Midbrain (tissue), 1 donor: Measurements from ENCODE around the gene FKBP5.
"Not testable (repeated sequence)": the region's sequence is repeated elsewhere in the genome, so short reads cannot be mapped to it uniquely, and the experiment has no call there.

Source experiments
- DNase-seq: peaks from one replicate; lab custom pipeline; 2025; lab: John Stamatoyannopoulos, UW

The FKBP5 gene

DNA sequence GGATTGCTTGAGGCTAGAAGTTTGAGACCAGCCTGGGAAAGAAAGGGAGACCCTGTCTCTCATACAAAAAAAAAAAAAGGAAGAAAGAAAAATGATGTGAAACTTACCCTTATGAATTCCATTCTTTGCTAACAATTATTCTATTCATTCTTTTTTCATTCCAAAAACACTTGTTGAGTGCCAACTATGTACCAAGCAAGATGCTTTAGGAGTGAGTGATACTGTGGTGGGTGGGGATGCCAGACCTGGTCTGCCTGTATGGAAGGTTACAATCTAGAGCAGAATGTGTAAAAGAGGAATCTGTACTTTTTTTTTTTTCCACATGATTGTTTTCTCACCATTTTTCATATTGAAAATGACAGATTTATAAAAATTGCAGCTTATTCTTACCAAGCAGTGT, 102.2 kb downstream of the FKBP5 start:
- no peak for DNase-seq

DNA sequence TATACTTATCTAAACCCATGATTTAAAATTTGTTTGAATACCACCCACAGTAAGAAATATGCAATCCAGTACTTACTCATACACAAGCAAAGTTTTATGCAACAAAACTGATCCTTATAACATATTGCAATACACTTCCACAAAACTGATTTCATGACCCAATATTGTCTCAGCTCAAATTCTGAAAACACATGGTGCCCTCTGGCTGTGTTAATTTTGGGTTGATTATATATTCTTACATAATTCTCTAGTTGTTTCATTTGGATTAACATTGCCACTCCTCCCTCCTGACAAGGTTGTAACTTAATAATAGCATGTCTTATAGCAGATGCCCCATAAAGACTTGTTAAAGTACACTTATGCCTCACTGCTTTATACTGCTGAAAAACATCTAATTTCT, 103.1 kb downstream of the FKBP5 start:
- DNase-seq = no peak

DNA sequence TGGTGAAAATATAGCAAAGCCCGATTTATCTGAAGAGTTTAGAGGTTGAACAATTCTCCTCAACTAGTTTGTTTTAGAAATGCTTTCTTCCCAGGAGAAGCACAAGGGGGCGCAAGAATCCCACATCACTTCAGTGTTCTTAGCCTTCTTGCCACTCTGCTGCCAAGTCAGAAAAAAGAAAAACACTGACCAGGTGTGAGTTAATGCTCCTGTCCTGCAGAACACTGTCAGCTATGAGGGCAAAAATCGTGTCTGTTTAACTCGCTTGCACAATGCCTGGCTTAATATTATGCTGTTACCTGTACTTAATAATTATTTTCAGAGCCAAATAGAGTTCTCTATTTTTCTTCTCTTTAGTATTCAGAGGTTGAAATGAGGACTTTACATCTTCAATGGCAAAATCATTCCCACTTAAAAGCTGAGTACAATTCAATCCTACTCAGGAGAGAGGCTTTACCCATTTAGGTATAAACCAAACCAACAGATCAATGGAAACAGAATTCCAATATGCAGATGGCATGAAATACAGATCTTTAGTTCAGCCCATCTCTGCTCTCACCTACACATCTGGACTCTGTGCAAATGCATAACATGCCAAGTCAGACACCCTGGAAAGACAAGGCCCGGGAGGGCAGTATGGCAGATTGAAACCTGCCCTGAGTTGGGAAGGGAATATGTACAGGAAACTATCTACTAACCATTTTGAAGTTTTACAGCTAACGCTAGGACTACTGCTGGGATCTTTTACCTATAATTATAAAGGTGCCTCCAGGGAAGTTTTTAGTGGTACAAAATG, 104.6 kb downstream of the FKBP5 start:
- DNase-seq = peak; percentile 85

DNA sequence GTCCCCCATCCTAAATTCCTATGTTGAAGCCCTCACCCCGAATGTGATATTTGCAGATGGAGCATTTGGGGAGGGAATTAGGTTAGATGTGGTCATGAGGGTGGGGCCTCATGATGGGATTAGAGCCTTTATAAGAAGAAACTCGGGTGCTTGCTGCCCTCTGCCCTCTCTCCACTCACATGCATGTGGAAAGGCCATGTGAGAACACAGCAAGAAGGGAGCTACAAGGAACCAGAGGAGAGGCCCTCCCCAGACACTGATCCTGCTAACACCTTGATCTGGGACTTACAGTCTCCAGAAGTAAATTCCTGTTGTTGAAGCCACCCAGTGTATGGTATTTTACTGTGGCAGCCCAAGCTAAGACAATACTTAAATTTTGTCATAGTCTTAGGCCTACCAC, 106.4 kb downstream of the FKBP5 start:
- DNase-seq = no peak

DNA sequence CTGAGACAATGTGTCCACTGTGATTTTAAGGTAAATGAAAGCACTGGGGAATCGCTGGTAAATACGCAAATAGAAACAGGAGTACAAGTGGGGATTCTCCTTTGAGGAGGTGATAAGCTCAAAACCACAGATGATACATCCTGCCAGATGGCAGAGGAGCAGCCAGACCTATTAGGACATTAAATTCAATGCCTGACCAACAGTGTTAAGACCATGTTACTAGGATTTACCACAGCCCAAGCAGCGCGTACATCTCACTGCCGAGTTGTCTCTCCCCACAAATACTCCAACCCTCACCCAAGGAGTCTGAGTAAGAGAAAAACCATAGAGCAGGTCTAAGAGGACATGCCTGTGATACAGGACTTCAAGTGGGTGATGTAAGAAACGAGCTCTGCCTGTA, 107.1 kb downstream of the FKBP5 start:
- DNase-seq = no peak

DNA sequence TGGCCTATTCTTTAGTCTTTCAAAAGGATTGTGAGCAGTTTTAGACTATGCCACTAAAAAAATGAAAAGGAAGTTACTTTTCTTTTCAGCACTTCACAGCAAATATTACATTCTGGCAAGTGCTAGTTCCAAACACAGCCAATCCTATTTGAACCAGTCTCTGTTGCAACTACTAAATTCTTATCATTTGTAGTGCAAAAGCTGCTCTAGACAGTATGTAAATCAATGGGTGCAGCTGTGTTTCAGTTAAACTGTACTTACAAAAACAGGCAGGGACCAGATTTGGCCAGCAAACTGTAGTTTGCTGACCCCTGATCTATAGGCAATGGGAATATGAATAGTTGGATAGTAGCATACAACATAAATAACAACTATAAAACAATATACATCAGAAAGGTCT, 107.9 kb downstream of the FKBP5 start:
- DNase-seq = no peak

DNA sequence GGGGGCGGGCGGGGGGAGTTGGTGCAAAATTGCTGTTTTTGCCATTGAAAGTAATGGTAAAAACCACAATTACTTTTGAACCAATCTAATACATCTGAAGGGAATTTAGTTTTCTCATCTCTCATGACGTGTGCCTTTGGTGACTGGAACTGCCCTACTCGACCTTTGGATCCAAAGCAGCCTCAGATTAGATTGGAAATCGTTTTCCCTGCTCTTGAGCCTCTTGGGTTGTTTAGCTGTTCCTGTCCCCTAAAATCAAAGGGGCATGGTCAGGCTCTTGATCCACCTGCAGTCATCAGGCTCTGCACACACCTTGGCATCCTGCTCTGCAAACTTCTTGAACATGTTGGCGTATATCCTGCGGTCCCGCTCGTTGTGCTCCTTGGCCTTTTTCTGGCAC, 112.0 kb downstream of the FKBP5 start:
- no peak for DNase-seq

DNA sequence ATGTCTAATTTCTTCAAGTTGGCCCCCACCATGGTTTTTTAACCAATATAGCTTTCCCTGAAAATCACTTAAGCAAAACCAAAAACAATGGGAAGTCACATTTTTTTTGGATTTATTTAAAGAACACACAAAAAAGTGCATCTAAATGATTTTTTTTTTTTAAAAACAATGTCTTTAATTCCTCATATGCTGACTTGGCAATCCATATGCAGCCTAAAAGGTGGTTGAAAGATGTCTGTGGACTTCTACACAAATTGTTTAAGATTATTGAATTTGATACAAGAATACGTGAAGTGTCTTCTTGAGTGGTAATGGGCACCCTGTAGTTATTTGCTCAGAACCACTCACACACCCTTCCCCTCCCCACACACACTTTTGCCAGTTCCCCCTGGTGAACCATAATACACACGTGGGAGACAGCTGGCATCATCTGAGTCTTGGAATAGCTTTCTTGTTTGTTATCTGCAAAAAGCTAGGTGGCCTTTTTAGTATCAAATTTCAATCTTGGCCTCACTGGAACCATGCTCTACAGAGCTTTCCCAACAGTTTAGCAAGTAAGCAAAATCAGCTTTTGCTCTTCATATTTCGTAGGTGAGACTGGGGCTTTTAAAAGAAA, 115.1 kb downstream of the FKBP5 start:
- no peak for DNase-seq

DNA sequence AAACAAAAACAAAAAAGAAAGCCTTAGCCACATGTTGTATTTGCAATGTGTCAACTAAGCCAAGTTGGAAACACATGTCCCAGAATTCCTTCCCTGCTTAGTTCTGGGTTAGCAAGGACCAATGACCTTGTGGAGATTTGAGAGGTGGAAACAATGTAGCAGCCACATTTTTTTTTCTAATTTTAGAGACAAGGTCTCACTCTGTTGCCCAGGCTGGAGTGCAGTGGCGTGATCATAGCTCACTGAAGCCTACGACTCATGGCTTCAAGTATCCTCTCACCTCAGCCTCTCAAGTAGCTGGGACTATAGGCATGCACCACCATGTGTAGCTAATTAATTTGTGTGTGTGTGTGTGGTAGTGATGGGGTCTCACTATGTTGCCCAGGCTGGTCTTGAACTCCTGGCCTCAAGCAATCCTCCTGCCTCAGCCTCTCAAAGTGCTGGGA, 117.8 kb downstream of the FKBP5 start:
- DNase-seq = not testable (repeated sequence)

DNA sequence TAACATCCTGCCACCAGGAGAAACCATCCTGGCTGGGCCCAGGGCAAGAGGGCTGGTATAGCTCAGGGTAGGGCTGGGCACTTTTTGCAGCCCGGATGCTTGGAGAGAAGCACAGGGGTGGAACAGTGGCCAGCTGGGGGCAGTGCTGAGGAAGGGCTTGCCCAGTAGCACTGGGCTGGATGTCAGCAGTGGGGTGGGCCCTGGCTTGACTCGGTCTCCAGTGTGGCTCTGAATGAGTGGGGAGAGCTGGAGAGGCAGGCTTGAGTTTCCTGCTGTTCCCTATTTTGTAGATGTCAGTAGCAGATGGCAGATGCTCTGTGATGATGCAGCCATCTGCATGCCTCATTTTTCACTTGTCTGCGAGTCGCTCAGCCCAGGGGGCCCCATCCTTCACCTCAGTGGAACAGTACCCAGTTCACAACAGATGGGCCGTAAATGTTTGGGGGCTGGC, 119.7 kb downstream of the FKBP5 start:
- no peak for DNase-seq

DNA sequence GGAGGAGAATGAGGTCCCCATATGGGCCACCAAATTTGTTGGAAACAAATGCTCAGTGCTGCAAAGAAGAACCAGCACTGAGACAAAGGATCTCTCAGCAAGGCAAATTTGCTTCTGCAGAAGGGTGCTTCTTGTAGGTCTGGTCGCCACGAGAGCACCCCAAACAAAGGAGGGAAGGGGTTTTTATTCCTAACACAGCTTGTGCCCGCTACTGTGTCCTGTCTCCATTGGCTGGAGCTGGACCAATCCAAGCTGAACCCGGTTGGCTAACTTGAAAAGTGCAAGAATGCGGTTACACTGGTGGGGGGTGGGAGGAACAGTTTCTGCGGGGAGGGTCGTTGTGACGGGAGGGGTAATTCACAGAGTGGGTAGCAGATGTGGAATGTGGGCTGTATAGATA, 121.9 kb downstream of the FKBP5 start:
- DNase-seq = no peak

DNA sequence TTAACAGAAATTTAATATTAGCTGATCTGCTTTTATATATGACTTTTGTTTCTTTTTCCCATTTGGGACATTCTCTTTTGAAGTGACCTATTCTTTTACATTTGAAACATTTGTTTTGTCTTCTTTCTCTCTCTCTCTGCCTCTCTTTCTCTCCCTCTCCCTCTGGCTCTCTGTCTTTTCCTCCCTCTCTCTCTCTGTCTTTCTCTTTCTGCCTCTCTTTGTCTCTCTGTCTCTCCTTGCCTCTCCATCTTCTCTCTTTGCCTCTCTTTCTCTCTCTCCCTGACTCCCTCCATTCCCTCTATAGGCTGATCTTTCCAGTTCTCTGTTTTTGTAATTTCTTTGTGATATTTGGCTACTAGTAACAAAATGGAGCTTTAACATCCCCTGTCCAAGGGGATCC, 124.0 kb downstream of the FKBP5 start:
- DNase-seq = no peak

DNA sequence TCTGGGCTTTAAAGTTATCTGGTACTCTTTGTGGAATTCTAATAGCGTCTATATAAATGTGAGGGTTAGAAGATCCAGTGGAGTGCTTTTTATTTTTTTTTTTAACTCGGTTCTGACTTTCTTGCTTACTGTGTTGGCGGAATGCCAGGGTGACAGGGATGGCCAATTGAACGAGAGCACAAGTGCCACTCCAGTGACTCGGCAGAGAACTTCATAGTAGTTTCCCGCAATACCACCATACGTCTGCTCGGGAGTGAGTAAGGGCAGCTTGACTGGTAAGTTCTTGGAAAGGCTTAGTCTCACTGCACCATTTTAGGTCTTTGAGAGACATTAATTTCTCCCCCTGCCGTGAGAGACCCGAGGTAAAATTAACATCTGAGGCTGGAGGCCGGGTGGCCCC, 126.7 kb downstream of the FKBP5 start:
- no peak for DNase-seq

DNA sequence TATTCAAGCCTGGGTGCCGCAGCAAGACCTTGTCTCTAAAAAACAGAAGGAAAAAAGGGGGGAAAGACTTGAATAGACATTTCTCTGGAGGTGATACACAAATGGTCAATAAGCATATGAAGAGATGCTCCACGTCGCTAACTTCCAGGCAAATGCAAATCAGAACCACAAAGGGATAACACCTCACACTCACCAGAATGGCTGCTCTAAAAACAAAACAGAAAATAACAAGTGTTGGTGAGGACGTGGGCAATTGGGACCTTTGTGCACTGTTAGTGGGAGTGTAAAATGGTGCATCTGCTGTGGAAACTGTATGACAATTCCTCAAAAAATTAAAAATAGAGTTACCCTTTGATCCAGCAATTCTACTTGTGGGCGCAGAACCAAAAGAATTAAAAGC, 127.6 kb downstream of the FKBP5 start:
- DNase-seq = no peak

DNA sequence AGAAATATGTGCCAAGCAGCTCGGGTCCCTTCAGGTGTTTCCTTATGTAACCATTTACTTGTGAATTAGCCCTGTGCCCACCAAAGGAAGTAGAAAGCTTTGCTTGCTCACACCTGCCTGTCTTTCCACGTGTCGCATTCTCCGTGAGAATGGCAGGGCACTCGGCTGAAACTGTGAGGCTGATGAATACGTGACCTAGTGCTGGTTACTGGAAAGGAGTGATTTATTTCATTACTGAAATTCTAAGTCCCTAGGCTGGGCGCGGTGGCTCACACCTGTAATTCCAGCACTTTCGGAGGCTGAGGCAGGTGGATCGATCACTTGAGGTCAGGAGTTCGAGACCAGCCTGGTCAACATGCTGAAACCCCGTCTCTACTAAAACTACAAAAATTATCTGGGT, 130.1 kb downstream of the FKBP5 start:
- DNase-seq = no peak

DNA sequence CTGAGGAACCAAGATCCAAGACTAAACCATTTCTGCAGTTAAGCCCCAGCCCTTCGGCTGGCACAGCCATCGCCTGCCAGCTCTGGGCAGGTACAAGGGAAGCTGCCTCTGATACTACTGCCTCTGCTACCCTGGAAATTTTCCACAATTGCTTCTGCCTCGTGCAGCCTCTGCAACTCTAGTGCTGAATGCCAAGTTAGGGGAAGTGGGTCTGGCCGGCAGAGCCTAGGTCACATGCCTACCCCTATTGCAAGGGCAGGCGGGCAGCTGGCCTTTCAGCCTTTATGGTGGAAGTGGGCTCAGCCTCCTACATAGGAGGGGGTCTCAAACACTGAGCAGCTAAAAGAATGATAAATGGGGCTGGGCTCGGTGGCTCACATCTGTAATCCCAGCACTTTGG, 131.5 kb downstream of the FKBP5 start:
- DNase-seq = peak; percentile 2

DNA sequence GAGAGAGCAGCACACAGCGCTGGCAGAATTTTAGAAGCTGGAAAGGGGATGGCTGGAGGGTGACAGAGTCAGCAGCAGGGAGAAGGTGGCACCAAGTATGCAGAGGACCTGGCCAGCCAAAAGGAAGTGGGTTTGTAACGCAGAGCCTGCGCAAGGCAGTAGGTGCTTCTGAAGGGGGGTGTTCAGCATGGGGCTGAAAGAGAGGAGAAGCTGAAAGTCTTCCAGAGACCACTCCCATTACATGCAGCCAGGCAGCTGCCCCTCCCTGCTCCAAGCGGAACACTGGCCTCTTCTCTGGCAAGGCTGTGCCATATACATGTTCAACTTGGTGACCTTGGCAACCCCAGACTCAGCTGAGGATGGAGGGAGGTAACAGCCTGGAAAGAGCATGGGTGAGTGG, 133.9 kb downstream of the FKBP5 start:
- DNase-seq = no peak

DNA sequence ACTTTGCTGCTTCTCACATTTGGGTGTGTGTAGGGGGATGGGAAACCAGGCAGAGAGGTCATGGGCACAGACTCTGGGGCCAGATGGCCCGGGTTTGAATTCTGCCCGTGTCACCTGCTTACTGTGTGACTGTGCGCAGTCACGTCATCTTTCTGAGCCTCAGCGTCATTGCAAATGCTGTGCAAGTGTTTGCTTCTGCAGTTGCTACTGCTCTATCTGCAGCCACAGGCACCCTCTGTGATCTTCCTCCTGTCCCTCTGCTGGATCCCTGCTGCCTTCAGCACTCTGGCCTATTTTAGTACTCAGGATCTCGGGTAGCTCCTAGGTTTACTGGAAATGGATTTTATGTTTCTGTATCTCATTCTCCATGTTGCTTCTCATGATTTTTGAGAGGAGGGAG, 135.4 kb downstream of the FKBP5 start:
- no peak for DNase-seq

DNA sequence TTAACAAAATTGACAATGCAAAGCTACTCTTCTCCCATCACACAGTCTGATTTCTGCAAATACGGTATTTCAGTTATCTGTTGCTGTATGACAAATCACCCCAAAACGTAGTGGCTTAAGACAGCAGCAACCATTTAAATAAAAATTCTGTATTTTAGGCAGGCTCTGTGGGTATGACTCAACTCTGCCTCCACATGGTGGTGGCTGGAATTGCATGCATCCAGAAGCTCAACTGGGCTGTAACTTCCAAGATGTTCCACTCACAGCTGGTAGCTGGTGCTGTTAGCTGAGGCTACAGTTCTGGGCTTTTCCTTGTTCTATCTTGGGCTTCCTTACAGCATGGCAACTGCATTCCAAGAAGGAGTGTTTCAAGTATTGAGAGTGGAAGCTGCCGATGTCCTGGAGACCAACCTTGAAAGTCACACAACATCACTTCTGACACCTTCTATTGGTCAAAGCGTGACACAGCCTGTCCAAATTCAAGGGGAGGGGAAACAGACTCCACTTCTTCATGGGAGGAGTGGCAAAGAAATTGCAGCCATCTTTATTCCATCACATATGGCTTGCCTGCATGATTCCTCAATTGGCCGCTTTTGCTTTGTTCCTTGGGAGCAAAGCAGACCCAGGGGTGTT, 136.3 kb downstream of the FKBP5 start:
- DNase-seq = no peak

DNA sequence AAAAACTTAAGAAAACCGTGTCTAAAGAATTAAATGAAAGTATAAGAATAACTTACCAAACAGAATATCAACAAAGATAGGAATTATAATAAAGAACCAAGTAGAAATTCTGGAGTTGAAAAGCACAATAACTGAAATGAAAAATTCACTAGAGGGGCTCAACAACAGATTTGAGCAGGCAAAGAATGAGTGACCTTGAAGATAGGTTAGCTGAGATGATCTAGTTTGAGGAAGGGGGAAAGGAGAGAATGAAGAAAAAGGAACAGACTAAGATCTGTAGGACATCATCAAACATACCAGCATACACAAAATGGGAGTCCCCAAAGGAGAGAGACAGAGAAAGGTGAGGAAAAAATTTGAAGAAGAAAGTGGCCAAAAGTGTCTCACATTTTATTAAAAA, 138.3 kb downstream of the FKBP5 start:
- DNase-seq = no peak

DNA sequence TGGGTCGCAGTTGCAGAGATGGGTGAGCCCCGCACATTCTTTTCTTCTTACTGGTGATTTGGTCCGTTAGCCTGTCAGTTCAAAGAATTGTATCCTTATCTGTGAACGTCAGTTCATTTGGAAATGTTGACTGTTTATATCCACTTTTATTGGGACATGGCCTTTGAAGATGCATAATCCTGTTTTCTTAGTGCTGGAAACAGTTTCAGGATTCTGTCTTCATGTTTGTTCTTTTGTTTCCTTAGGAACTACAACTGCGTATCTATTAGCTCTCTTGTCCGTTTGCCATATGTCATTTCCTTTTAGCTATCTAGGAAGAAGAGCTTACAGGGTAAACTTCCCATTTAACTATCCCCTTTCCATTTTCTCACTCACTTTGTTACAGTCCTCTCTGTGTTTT, 141.0 kb downstream of the FKBP5 start:
- DNase-seq = no peak

DNA sequence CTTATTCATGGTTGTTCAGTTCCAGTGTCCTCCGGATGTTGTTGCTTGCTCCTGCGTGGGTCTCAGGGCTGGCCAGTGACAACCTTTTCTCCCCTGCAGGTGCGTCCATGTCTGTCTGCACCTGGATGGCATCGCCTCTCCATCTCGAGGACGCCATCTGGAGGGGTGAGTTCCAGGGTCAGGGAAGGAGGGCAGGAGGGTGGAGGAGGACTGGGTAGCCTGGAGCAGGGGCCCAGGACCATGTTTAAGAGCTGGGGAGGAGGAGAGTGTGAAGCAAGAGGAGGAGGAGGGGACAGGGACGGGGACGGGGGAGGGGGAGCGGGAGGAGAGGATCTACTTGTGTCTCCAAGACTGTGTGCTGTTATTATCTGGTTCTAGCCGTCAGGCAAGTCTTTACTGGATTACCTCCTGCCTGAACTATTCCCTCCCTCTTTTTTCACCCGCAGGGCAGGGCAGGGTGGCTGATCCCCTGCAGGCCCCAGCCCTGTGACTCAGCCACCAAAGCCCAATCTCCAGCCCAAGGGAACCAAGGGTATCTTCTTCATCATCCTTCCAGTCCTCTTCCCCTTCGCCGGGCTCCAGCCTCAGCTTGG, 143.8 kb downstream of the FKBP5 start:
- DNase-seq = no peak
